Tibial nerve (tissue), 4 donors: ENCODE data around the gene KRT2.

ENCODE experiments used
- CTCF ChIP-seq, 5 experiments: fragments of 200-600 bp in 3 of 5; fragments of 450-650 bp in 2 of 5; sonication (generic) in 3 of 5; IDR thresholded peaks; one replicate each; pipeline ENCODE4 v1.5.1; 2016 to 2019; ENCODE audit warnings: antibody characterized with exemption in 5 of 5, mild to moderate bottlenecking in 3 of 5, moderate library complexity in 2 of 5
- EP300 ChIP-seq, 2 donors: sonication (generic); formaldehyde crosslinking; IDR thresholded peaks; one replicate each; pipeline ENCODE4 v1.6.1; 2017; ENCODE audit warnings: antibody characterized with exemption in 2 of 2, mild to moderate bottlenecking in 1 of 2
- POLR2A ChIP-seq, 2 donors: fragments of 450-650 bp; IDR thresholded peaks; one replicate each; pipeline ENCODE4 v1.6.1; 2017; ENCODE audit warnings: antibody characterized with exemption in 2 of 2, mild to moderate bottlenecking in 2 of 2, moderate library complexity in 2 of 2

GRCh38 chr12:52686063-52686462 is 34.1 kb upstream of the KRT2 start:
- TF ChIP-seq EP300 (IDR thresholded peaks at IDR 0.05) (no peak), CTCF (IDR thresholded peaks at IDR 0.05) (no peak), POLR2A (IDR thresholded peaks at IDR 0.05) (no peak)
